Endodermal cell (in vitro differentiated cells): ENCODE data around the gene ZNF618. TPM values are rescaled to one million over a fixed set of nuclear protein-coding genes. Genes with fewer than 3 reads are reported as not detected.

Experiments
- DNase-seq: peaks from one replicate; pipeline ENCODE4 v3.0.0-alpha.2; 2017
- H3K27ac ChIP-seq: 2 replicates; pipeline ENCODE4 v1.5.1; 2013; ENCODE audit warnings: mild to moderate bottlenecking, low read depth, low read length, moderate library complexity
- H3K27me3 ChIP-seq: 2 replicates; pipeline ENCODE4 v1.6.1; 2013; ENCODE audit warnings: mild to moderate bottlenecking, low read length, moderate library complexity; ENCODE audit not compliant: insufficient read depth, control insufficient read depth, poor library complexity, severe bottlenecking
- H3K36me3 ChIP-seq: 2 replicates; pipeline ENCODE4 v1.7.0; 2013; ENCODE audit warnings: mild to moderate bottlenecking, low read length, moderate library complexity; ENCODE audit not compliant: control insufficient read depth, insufficient read depth
- H3K4me1 ChIP-seq: one replicate; pipeline ENCODE4 v1.7.0; 2013; ENCODE audit warnings: low read length; ENCODE audit not compliant: control insufficient read depth, insufficient read depth
- H3K4me3 ChIP-seq: 2 replicates; pipeline ENCODE4 v1.5.1; 2013; ENCODE audit warnings: mild to moderate bottlenecking, low read length, moderate library complexity
- H3K9ac ChIP-seq: 2 replicates; pipeline ENCODE4 v1.6.1; 2013; ENCODE audit warnings: mild to moderate bottlenecking, low read length, moderate library complexity; ENCODE audit not compliant: poor library complexity, severe bottlenecking; ENCODE audit errors: extremely low read depth
- H3K9me3 ChIP-seq: 2 replicates; pipeline ENCODE4 v1.6.1; 2013; ENCODE audit warnings: mild to moderate bottlenecking, low read length, moderate library complexity; ENCODE audit not compliant: control insufficient read depth
- H3K27ac Mint-ChIP-seq: 2 replicates; pipeline ENCODE4 v1.8.0; 2020; ENCODE audit warnings: mixed read lengths
- H3K27me3 Mint-ChIP-seq: 2 replicates; pipeline ENCODE4 v1.8.0; 2021; ENCODE audit warnings: mild to moderate bottlenecking, mixed read lengths; ENCODE audit not compliant: insufficient read depth
- H3K36me3 Mint-ChIP-seq: 2 replicates; pipeline ENCODE4 v1.8.0; 2020; ENCODE audit warnings: low read depth, mixed read lengths
- H3K4me1 Mint-ChIP-seq: 2 replicates; pipeline ENCODE4 v1.8.0; 2020; ENCODE audit warnings: mixed read lengths
- H3K4me3 Mint-ChIP-seq: 2 replicates; pipeline ENCODE4 v1.8.0; 2020; ENCODE audit warnings: mild to moderate bottlenecking, moderate library complexity, mixed read lengths
- H3K9me3 Mint-ChIP-seq: 2 replicates; pipeline ENCODE4 v1.8.0; 2020; ENCODE audit warnings: mild to moderate bottlenecking, mixed read lengths
- WGBS, 2 experiments: methylation state at CpG; one replicate each; pipeline versions ENCODE4 v1.1.5 to v1.1.7; 2013; ENCODE audit warnings: missing lambda C conversion rate in 2 of 2, mixed read lengths in 1 of 2; ENCODE audit not compliant: insufficient coverage in 1 of 2, insufficient read length in 1 of 2; 5-methylcytosine and 5-hydroxymethylcytosine counted together
- total RNA-seq, 2 donors: library from RNA; stranded (reverse); fragmentation: NEBNext Ultra II Directional in 1 of 2; extraction: Animal tissue kit (Norgen Biotek cat#: 25700) in 1 of 2; gene quantifications; 2 replicates in 1 of 2; 3 replicates in 1 of 2; pipeline ENCODE4 v1.2.1, GENCODE V29; 2021
- TF ChIP-seq, protein P1 (sequence below): fragments of 200-600 bp; sonication (generic); conservative IDR thresholded peaks from 2 replicates; pipeline ENCODE4 v1.5.0; 2021; ENCODE audit warnings: antibody characterized with exemption, mild to moderate bottlenecking

ZNF618 gene
- total RNA-seq, 2 donors from 2014 or later: 34.5 to 37.5 TPM

DNA sequence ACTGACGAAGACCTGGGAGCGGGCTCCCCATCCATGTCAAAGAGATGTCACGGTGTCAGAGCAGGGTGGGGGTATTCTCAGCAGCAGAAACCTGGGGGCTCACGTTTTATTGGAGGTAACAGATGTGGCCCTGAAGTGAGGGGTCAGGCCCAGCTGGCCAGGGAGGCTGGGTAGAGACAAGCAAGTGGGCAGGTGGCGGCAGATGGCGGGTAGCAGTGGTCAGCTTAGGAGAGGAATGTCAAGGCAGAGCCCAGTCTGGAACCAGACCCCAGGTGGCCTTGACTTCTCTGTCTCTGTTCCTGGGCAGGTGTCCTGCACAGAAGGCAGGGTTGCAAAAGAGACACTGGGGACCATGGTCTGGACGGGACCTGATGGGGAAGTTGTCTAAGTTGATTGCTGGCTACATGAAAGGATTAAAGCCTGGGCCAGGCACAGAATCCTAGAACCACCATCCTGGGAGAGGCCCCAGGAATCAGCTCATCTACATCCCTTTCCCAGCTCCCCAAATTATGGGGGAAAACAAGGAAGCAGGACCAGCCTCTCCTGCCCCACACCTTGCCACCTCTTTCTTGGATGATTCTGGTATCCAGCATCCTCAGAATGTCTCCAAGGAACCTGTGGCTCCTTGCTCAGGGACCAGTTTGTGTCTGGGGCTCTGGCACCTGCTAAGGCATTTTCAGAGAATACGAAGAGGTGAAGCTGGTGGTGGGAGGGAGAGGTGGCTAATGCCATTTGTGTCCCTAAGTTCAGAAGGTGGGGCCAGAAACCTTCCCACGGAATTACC lies 129.5 kb downstream of the ZNF618 start:
- Histone ChIP-seq H3K9ac (no peak overlapping the region), H3K4me3 (no peak overlapping the region), H3K27me3 (no peaks in the 10 kb centered on the region), H3K4me1 (no peaks in the 10 kb centered on the region), H3K36me3 (peaks cover 46% of the 10 kb centered on the region), H3K9me3 (no peaks in the 10 kb centered on the region), H3K27ac (no peak overlapping the region)
- no peaks in the 10 kb centered on the region for H3K4me1 Mint-ChIP-seq
- no peak overlapping the region for H3K27ac Mint-ChIP-seq
- H3K9me3 Mint-ChIP-seq: no peaks in the 10 kb centered on the region
- TF ChIP-seq, protein P1, sequence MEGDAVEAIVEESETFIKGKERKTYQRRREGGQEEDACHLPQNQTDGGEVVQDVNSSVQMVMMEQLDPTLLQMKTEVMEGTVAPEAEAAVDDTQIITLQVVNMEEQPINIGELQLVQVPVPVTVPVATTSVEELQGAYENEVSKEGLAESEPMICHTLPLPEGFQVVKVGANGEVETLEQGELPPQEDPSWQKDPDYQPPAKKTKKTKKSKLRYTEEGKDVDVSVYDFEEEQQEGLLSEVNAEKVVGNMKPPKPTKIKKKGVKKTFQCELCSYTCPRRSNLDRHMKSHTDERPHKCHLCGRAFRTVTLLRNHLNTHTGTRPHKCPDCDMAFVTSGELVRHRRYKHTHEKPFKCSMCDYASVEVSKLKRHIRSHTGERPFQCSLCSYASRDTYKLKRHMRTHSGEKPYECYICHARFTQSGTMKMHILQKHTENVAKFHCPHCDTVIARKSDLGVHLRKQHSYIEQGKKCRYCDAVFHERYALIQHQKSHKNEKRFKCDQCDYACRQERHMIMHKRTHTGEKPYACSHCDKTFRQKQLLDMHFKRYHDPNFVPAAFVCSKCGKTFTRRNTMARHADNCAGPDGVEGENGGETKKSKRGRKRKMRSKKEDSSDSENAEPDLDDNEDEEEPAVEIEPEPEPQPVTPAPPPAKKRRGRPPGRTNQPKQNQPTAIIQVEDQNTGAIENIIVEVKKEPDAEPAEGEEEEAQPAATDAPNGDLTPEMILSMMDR: no peak
- peak; percentile 29 for DNase-seq
- 93 to 96% methylated on average over 7 to 9 of the region's 9 CpGs for WGBS, 2 experiments
- H3K4me3 Mint-ChIP-seq: no peak overlapping the region
- H3K27me3 Mint-ChIP-seq: no peaks in the 10 kb centered on the region
- H3K36me3 Mint-ChIP-seq: peaks cover 56% of the 10 kb centered on the region

DNA sequence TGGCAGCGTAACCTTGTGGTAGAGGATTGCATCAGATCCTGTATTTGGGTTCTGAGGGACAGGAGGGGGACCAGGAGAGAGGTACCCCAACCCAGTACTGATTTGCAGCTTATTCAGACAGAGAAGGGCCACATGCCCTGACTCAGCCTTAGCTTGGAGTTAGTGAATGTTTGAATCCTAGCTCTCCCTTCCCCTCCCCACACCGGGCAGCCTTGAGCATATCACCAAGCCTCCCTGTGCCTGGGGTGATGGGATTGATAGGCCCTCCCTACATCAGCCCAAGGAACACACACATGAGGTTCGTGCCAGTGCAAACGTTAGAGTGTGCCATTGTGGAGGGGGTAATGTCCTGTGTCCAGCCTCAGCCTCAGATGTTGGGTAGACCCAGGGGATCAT lies 130.0 kb downstream of the ZNF618 start:
- Histone ChIP-seq H3K27ac (no peak overlapping the region), H3K36me3 (peaks cover 43% of the 10 kb centered on the region), H3K9ac (no peak overlapping the region), H3K4me3 (no peak overlapping the region), H3K27me3 (no peaks in the 10 kb centered on the region), H3K9me3 (no peaks in the 10 kb centered on the region), H3K4me1 (no peaks in the 10 kb centered on the region)
- WGBS, 2 experiments: 99 to 100% methylated on average over 1 to 4 of the region's 4 CpGs
- H3K9me3 Mint-ChIP-seq: no peaks in the 10 kb centered on the region
- H3K4me3 Mint-ChIP-seq: no peak overlapping the region
- DNase-seq: no peak
- peaks cover 61% of the 10 kb centered on the region for H3K36me3 Mint-ChIP-seq
- no peaks in the 10 kb centered on the region for H3K4me1 Mint-ChIP-seq
- no peaks in the 10 kb centered on the region for H3K27me3 Mint-ChIP-seq
- no peak overlapping the region for H3K27ac Mint-ChIP-seq
- TF ChIP-seq, protein P1: no peak

DNA sequence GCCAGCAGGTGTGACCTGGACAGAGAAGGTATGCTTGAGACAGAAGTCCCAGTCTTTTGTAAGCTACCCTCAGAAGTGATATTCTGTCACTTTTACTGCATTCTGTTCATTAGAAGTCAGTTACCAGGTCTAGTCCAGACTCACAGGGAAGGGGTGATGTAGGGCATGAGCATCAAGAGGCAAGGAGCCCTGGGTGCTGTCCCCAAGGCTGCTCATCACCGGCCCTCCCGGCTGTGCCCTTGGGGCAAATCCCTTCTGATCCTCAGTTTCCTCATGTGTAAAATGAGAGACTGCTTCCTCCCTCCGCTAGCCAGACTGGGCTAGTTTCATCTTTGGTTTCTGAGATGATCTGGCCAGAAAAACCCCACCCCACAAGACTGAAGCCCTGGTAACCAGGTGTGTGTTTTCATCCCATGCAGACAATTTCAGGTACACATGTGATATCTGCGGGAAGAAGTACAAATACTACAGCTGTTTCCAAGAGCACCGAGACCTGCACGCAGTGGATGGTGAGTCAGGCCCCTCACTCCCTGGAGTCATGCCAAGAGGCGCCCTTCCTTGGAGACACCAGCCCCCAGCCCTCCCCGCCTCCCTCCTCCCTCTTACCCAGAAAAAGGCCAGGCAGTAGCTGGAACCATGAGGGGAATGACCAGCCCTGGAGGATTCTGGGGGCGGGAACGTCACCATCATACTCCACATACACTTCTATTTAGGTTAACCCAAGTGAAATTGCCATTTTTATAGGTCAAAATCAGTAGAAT lies 131.0 kb downstream of the ZNF618 start:
- no peaks in the 10 kb centered on the region for H3K4me1 Mint-ChIP-seq
- WGBS, 2 experiments: 82% methylated on average over 10 of the region's 10 CpGs; no CpG with 5 or more reads in 1 of the 2 experiments
- H3K9me3 Mint-ChIP-seq: no peaks in the 10 kb centered on the region
- Histone ChIP-seq H3K27me3 (no peaks in the 10 kb centered on the region), H3K27ac (no peak overlapping the region), H3K9ac (no peak overlapping the region), H3K4me1 (no peaks in the 10 kb centered on the region), H3K9me3 (no peaks in the 10 kb centered on the region), H3K4me3 (no peak overlapping the region), H3K36me3 (peaks cover 43% of the 10 kb centered on the region)
- no peak overlapping the region for H3K27ac Mint-ChIP-seq
- H3K27me3 Mint-ChIP-seq: no peaks in the 10 kb centered on the region
- peaks cover 71% of the 10 kb centered on the region for H3K36me3 Mint-ChIP-seq
- peak; percentile 22 for DNase-seq
- H3K4me3 Mint-ChIP-seq: no peak overlapping the region
- TF ChIP-seq, protein P1: no peak
